HG03520 (cell line): ENCODE results near the gene ISCA1.

Experiments used
- ATAC-seq: cut with Tn5 transposase; IDR thresholded peaks from one replicate; pipeline ENCODE4 v1.9.1; 2021; ENCODE audit warnings: mild to moderate bottlenecking, moderate library complexity; ENCODE audit not compliant: unreplicated experiment

ISCA1 gene

GRCh38 chr9:86238861-86239770 is 43.2 kb downstream of the ISCA1 start:
- no peak for ATAC-seq

GRCh38 chr9:86230858-86231257 is 51.5 kb downstream of the ISCA1 start:
- ATAC-seq = no peak

GRCh38 chr9:86222667-86223066 is 59.7 kb downstream of the ISCA1 start:
- ATAC-seq = no peak

- ATAC-seq = no peak
Measured at GRCh38 chr9:86219606-86220005, 62.7 kb downstream of the ISCA1 start.

- no peak for ATAC-seq
Measured at GRCh38 chr9:86217076-86217755, 65.1 kb downstream of the ISCA1 start.
